GM23248 (cell line): Measurements from ENCODE around the gene SCYL3.

ENCODE experiments used
- EZH2 ChIP-seq: fragments of 200-600 bp; sonication (generic); IDR thresholded peaks from 2 replicates; pipeline ENCODE4 v1.6.1; 2018; ENCODE audit warnings: antibody characterized with exemption, mild to moderate bottlenecking; ENCODE audit not compliant: insufficient read depth, poor library complexity, severe bottlenecking
- EZH2phosphoT487 ChIP-seq: fragments of 200-600 bp; sonication (generic); IDR thresholded peaks from 2 replicates; pipeline ENCODE4 v1.6.1; 2018; ENCODE audit warnings: antibody characterized with exemption, moderate library complexity, mild to moderate bottlenecking, low read depth; ENCODE audit not compliant: insufficient read depth

DNA sequence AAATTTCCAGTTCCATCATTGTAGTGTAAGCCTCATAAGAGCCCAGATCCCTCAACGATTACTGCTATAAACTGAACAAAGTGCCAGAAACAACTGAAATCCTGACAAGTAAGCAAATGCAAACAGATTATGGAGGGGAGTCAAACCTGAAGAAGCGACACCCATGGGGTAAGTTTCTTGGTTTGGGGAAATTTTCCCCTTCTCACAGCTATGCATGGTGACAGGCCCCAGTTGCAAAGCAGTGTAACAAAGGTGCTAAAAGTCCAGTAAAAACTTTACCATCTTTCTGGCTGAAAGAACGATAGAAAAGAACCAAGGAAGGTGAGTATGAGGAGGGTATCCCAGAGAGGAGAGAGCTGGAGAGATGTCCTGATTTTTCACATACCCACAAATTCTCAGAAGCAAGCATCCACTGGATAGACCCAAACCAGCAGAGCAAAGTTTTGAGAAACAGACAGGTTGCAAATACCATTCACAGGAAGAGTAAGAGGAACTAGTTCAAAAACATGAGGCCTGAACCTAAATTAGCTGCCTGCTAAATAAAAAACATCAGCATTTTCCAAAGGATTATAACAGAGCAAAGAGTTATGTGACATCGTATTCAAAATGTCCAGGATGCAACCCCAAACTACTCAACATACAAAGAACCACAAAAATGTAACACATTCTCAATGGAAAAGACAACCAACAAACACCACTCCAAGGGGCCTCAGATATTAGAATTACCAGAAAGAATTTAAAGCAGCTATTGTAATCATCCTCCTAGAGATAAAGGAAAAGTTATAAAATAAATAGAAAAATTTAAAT, 14.5 kb downstream of the SCYL3 start:
- no peak for TF ChIP-seq EZH2
- no peak for TF ChIP-seq EZH2phosphoT487
